T-helper 2 cell (primary cell): ENCODE measurements around the gene PARD3.
"Not testable (repeated sequence)": the region's sequence is repeated elsewhere in the genome, so short reads cannot be mapped to it uniquely, and the experiment has no call there.

Experiments
- DNase-seq, 5 experiments: peaks; one replicate each; pipeline versions ENCODE4 v3.0.0 to v3.0.0-alpha.2; 2012 to 2022

Gene PARD3

GRCh38 chr10:34764472-34764946 lies 50.6 kb downstream of the PARD3 start:
- DNase-seq: no peak

GRCh38 chr10:34762603-34763299 lies 52.3 kb downstream of the PARD3 start:
- DNase-seq: no peak

- DNase-seq: no peak
Observed at GRCh38 chr10:34762156-34762555, 52.9 kb downstream of the PARD3 start.

GRCh38 chr10:34761453-34761852 lies 53.6 kb downstream of the PARD3 start:
- no peak for DNase-seq

GRCh38 chr10:34760606-34761005 lies 54.5 kb downstream of the PARD3 start:
- no peak for DNase-seq

GRCh38 chr10:34759837-34760215 lies 55.3 kb downstream of the PARD3 start:
- no peak for DNase-seq

- no peak for DNase-seq
Observed at GRCh38 chr10:34759161-34759836, 55.8 kb downstream of the PARD3 start.

- no peak for DNase-seq
Observed at GRCh38 chr10:34758447-34758996, 56.6 kb downstream of the PARD3 start.

GRCh38 chr10:34757933-34758332 lies 57.2 kb downstream of the PARD3 start:
- no peak for DNase-seq

GRCh38 chr10:34757181-34757580 lies 57.9 kb downstream of the PARD3 start:
- not testable (repeated sequence) for DNase-seq

GRCh38 chr10:34756584-34756983 lies 58.5 kb downstream of the PARD3 start:
- DNase-seq: no peak

- no peak for DNase-seq
Observed at GRCh38 chr10:34753014-34753757, 61.9 kb downstream of the PARD3 start.

GRCh38 chr10:34751272-34751671 lies 63.8 kb downstream of the PARD3 start:
- DNase-seq: no peak

GRCh38 chr10:34750795-34751194 lies 64.3 kb downstream of the PARD3 start:
- DNase-seq: not testable (repeated sequence)

- DNase-seq: no peak
Observed at GRCh38 chr10:34748767-34749166, 66.3 kb downstream of the PARD3 start.

- no peak for DNase-seq
Observed at GRCh38 chr10:34748357-34748756, 66.7 kb downstream of the PARD3 start.

- no peak for DNase-seq
Observed at GRCh38 chr10:34746094-34746493, 69.0 kb downstream of the PARD3 start.

- DNase-seq: no peak
Observed at GRCh38 chr10:34745244-34745643, 69.9 kb downstream of the PARD3 start.

- no peak for DNase-seq
Observed at GRCh38 chr10:34744590-34744989, 70.5 kb downstream of the PARD3 start.

- no peak for DNase-seq
Observed at GRCh38 chr10:34743814-34744213, 71.3 kb downstream of the PARD3 start.

- no peak for DNase-seq
Observed at GRCh38 chr10:34742456-34742855, 72.6 kb downstream of the PARD3 start.

GRCh38 chr10:34741087-34741486 lies 74.0 kb downstream of the PARD3 start:
- DNase-seq: not testable (repeated sequence)

- DNase-seq: no peak
Observed at GRCh38 chr10:34740321-34740720, 74.8 kb downstream of the PARD3 start.
